Motor neuron (in vitro differentiated cells): Measurements from ENCODE around the gene USO1. TPM values are rescaled to one million over a fixed set of nuclear protein-coding genes. Genes with fewer than 3 reads are reported as not detected.
A peak's percentile ranks its signal among the peaks of the same experiment; 100 is the strongest.
"Not testable (repeated sequence)": the region's sequence is repeated elsewhere in the genome, so short reads cannot be mapped to it uniquely, and the experiment has no call there.

Experiments used
- ATAC-seq, 8 experiments: fragments of 200-7000 bp; cut with Tn5 transposase; replicated peaks in 6 of 8; 2 replicates each; pipeline ENCODE4 v1.8.0; 2021; ENCODE audit warnings: mild to moderate bottlenecking in 8 of 8, moderate library complexity in 8 of 8
- H3K27ac ChIP-seq, 2 donors: fragments of 250-450 bp; sonication (Bioruptor Pico); 2 replicates each; pipeline ENCODE4 v1.9.0; 2021; ENCODE audit warnings: antibody characterized with exemption in 2 of 2, mild to moderate bottlenecking in 2 of 2, moderate library complexity in 1 of 2
- H3K4me1 ChIP-seq, 2 donors: fragments of 250-450 bp; sonication (Bioruptor Pico); replicated peaks in 1 of 2; 2 replicates each; pipeline ENCODE4 v1.6.1; 2021; ENCODE audit warnings: antibody characterized with exemption in 2 of 2, mild to moderate bottlenecking in 2 of 2, moderate library complexity in 1 of 2
- H3K4me3 ChIP-seq, 5 donors: fragments of 250-450 bp; sonication (Bioruptor Pico); 2 replicates each; pipeline ENCODE4 v1.9.0; 2021; ENCODE audit warnings: antibody characterized with exemption in 5 of 5, mild to moderate bottlenecking in 5 of 5, moderate library complexity in 4 of 5
- WGBS, 10 experiments: fragments of 450-650 bp; shearing (Covaris generic); methylation state at CpG; one replicate each; pipeline ENCODE4 v1.0.0; 2022; 5-methylcytosine and 5-hydroxymethylcytosine counted together
- in situ Hi-C, 9 experiments: fragments of 400-800 bp; cut with MboI; loops; one replicate each; pipeline ENCODE4 v1.15.0; 2021; ENCODE audit warnings: low sequenced_read_pairs in 9 of 9, low pct_unique_long_range_greater_than_20kb in 2 of 9; ENCODE audit not compliant: unreplicated experiment in 9 of 9
- total RNA-seq, 8 experiments: library from RNA; unstranded; fragments of 300-600 nt; gene quantifications; 2 replicates each; pipeline versions ENCODE4 v1.2.3 to v1.2.4, GENCODE V29; 2022

USO1 gene
- total RNA-seq, 8 experiments from 2014 or later, result 36.7 to 73.9 (median 61.8) TPM

DNA sequence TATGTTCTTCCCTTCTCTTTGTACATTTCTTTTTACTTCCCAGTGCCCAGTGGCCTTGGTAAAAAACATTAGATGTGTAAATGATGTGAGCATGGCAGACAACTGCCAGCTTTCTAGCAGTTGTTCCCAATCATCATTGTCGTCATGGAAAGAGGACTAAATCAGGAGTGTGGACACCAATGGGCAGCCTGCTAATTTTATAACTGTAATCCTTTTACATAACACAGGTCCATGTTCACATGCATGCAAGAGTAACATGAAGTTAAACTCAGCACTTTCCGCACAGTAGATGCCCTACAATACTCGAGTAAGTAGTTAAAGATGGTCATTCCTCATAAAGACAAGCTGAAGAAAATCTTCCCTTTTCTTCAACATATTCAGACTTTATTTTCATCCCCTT lies 27.8 kb upstream of the USO1 start:
- no peak for ATAC-seq
- H3K27ac ChIP-seq, result no peak overlapping the region

DNA sequence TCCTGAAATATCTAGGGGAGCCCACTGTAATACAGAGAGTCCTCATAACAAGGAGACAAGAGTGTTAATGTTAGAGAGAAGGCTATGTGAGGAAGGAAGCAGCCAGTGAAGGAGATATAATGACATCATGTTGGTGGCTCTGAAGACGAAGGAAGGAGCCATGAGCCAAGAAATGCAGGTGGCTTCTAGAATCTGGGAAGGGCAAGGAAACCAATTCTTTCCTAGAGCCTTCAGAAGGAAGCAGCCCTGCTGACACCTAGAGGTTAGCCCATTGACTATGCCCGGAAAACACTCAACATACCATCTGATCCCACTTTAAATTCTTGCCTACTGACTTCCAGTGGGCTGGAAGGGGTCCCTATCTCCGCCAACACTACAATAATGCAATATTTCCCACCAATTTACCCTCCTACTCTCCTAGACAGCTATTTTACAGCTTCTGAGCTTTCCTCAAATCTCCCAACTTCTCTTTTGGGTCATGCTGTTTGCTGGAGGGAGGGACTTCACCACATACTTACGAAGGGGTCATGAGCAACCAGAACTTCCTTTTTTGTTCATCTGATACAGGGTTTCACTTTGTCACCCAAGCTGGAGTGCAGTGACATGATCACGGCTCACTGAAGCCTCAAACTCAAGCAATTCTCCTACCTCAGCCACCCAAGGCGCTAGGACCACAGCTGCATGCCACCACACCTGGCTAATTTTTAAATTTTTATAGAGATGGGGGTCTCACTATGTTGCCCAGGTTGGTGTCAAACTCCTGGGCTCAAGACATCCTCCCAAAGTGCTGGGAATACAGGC lies 26.0 kb upstream of the USO1 start:
- WGBS, 10 experiments, result 50 to 100% (median 93%) methylated on average over 1 to 6 of the region's 6 CpGs
- H3K4me1 ChIP-seq, result no peaks in the 10 kb centered on the region
- in situ Hi-C loops, result no loop called here
- H3K4me3 ChIP-seq, result no peak overlapping the region
- no peak overlapping the region for H3K27ac ChIP-seq
- ATAC-seq, result no peak

More for the DNA sequence above, 27.8 kb upstream of the USO1 start:
- H3K4me3 ChIP-seq, result no peak overlapping the region
- no peaks in the 10 kb centered on the region for H3K4me1 ChIP-seq
- 52 to 100% (median 96%) methylated on average over 1 to 3 of the region's 3 CpGs for WGBS, 10 experiments
- in situ Hi-C loops, result no loop called here

DNA sequence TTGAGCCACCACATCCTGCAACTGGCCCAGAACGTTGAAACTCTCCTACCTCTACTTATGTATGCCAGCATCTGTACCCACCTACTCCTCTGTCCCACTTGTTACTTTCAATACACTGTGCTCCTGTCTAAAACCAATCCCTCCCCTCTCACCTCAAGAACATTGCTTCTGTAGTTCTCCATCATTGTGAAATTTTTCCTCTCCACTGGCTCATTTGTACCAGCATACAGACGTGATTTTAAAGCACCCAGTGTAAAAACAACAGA lies 25.5 kb upstream of the USO1 start:
- Histone ChIP-seq H3K27ac (no peak overlapping the region), H3K4me3 (no peak overlapping the region), H3K4me1 (no peaks in the 10 kb centered on the region)
- whole genome bisulfite sequencing, 10 experiments, result 67 to 100% (median 86%) methylated on average over 1 to 2 of the region's 2 CpGs; no CpG with 5 or more reads in 2 of the 10 experiments
- in situ Hi-C loops, result no loop called here
- no peak for ATAC-seq

DNA sequence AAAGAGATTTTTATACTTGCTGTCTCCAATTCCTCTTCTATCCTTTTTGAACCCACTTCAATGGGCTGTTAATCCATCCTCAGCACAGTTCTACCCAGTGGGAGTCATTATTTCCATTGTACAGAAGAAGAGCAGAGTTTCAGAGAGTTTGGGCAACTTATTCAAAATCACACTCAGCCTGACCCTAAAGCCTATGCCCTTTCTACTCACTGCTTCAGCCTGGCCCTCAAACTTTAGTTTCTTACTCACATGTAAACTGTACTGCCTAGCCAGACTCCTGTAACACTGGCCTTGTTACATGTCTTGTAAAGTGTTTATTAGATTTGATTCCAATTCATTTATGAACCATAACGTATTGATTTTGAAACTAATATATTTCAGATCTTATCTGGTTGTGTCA lies 25.1 kb upstream of the USO1 start:
- no peak overlapping the region for H3K27ac ChIP-seq
- in situ Hi-C loops, result no loop called here
- no peak for ATAC-seq
- H3K4me1 ChIP-seq, result no peaks in the 10 kb centered on the region
- no peak overlapping the region for H3K4me3 ChIP-seq
- 0 to 56% (median 0%) methylated on average over 1 of the region's 1 CpG; no CpG with 5 or more reads in 2 of the 10 experiments for WGBS, 10 experiments

DNA sequence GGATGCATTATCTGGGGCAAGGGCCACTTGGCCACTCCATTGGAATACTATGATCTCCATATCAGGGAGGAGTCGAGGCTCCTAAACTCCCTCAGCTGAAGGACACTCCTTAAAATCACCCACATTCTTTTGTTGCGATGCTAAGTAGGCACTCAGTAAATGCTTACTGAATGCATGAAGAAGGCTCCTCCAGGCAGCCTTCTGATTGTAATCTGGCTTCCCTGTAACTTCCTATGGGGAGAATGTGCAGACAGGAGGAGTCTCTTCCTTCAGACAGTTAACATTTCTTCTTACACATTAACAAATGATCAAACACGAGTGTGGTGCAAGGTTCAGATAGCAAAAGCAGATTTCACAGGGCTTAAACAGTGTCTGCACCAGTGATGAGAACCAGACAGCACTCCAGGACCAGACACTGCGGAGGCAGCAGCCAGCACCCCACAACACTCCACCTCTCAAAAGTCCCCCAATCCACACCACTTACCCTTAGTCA lies 21.4 kb upstream of the USO1 start:
- peaks cover 0 to 6% of the 10 kb centered on the region in 2 donors for H3K4me1 ChIP-seq
- in situ Hi-C loops, result no loop called here
- ATAC-seq, result peak in 1 of 8 experiments; percentile 64
- 0 to 100% (median 50%) methylated on average over 1 to 3 of the region's 4 CpGs; no CpG with 5 or more reads in 3 of the 10 experiments for WGBS, 10 experiments
- H3K4me3 ChIP-seq, result no peak overlapping the region
- H3K27ac ChIP-seq, result no peak overlapping the region

DNA sequence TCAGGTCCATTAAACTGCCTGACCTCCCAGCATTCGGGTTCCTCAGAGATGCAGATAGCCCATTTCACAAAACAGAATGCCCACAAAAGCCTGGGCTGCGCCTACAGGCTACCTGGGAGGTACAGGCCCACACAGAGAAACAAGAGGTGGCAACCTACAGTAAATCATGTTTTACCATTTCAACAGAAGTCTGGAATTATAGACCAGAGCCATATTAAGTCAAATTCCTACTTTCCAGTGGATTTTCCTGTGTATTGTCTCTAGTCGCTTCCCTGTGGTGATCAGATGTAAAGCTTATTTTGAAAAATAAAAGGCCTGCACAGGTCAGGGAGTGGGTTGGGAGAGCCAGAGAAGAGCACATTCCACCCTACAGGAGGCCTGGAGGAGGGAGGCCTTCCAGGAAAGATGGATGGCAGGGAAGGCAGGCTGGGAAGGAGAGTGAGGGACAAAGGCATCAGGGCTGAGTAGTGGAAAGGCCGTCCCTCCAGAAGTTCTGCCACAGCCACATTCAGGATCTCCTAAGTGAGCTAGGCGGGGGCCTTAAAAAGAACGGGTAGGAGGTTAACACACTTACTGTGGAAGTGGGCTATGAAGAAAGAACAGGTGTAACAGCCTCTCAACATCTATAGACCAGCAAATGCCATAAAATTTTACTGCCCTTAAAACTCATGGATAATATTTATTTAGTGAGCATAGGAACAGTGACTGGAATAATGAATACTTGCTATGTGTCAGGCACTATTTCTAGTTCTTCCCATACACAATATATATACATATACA lies 19.0 kb upstream of the USO1 start:
- H3K4me1 ChIP-seq, result peaks cover 0 to 9% of the 10 kb centered on the region in 2 donors
- peak in 3 of 8 experiments; percentile 59 to 77 (median 63) for ATAC-seq
- no peak overlapping the region for H3K4me3 ChIP-seq
- H3K27ac ChIP-seq, result peak overlapping the region in 1 of 2 donors; percentile 47
- in situ Hi-C loops, result no loop called here
- 25 to 100% (median 67%) methylated on average over 1 to 6 of the region's 6 CpGs; no CpG with 5 or more reads in 1 of the 10 experiments for WGBS, 10 experiments

DNA sequence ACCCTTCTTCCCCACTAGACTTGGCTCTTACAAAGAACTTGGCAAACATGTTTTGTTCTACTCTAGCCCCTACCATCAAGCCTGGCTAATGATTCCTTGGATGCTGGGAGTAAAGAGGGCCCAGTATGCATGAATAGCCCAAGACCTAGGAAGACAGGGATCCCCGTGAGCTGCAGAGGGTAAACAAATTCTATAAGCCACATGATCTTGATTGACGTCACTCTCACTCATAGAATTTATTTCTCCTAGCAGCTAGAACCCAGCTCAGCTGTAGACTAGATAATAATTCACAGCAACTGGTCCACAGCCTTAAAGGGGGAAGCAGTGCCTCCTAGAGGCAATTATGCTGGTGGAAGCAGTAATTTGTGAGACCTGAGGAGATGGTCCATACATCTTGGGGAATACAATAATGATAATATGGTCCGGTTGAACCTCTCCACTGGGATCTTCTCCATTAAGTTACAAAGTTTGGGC lies 16.1 kb upstream of the USO1 start:
- peaks cover 0 to 9% of the 10 kb centered on the region in 2 donors for H3K4me1 ChIP-seq
- no peak overlapping the region for H3K4me3 ChIP-seq
- no peak overlapping the region for H3K27ac ChIP-seq
- WGBS, 10 experiments, result 74 to 100% (median 80%) methylated on average over 1 to 3 of the region's 3 CpGs; no CpG with 5 or more reads in 4 of the 10 experiments
- in situ Hi-C loops, result no loop called here
- ATAC-seq, result peak in 1 of 8 experiments; percentile 44

DNA sequence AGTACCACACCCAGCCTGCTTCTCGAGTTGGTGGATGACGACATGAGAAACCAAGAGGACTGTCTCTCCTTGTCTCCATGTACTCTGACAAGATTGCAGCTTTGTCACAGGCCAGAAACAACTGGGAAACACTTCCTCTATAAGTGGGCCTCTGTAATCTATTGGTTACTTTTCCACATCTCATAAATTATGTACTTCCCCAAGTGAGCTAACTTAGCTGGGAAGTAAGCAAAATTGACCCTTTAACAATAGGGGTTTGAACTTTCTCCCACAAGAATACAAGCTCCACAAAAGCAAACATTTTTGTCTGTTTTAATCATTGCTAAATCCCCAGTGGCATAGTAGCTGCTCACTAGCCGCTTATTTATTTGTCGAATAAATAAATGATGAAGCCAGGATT lies 14.1 kb upstream of the USO1 start:
- H3K27ac ChIP-seq, result no peak overlapping the region
- peak in 3 of 8 experiments; percentile 51 to 72 (median 52) for ATAC-seq
- H3K4me1 ChIP-seq, result peaks cover 0 to 8% of the 10 kb centered on the region in 2 donors
- 67 to 100% (median 80%) methylated on average over 1 to 4 of the region's 4 CpGs; no CpG with 5 or more reads in 1 of the 10 experiments for WGBS, 10 experiments
- in situ Hi-C loops, result no loop called here
- H3K4me3 ChIP-seq, result no peak overlapping the region

DNA sequence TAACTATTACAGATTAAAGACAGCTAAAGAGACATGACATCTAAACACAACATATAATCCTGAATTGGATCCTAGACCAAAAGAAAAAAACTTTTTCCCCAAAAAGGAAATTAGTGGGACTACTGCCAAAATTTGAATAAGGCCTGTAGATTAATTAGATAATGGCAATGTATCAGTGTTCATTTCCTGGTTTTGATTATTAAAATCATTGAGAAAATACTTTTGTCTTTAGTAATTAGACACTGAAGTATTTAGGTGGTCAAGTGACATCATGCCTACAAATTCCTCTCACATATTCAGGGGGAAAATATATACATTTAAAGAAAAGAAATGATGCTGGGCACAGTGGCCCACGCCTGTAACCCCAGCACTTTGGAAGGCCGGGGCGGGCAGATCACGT lies 10.4 kb upstream of the USO1 start:
- 77 to 100% (median 87%) methylated on average over 1 to 4 of the region's 4 CpGs; no CpG with 5 or more reads in 2 of the 10 experiments for WGBS, 10 experiments
- H3K4me3 ChIP-seq, result no peak overlapping the region
- in situ Hi-C loops, result no loop called here
- H3K27ac ChIP-seq, result no peak overlapping the region
- no peak for ATAC-seq
- peaks cover 0 to 6% of the 10 kb centered on the region in 2 donors for H3K4me1 ChIP-seq

DNA sequence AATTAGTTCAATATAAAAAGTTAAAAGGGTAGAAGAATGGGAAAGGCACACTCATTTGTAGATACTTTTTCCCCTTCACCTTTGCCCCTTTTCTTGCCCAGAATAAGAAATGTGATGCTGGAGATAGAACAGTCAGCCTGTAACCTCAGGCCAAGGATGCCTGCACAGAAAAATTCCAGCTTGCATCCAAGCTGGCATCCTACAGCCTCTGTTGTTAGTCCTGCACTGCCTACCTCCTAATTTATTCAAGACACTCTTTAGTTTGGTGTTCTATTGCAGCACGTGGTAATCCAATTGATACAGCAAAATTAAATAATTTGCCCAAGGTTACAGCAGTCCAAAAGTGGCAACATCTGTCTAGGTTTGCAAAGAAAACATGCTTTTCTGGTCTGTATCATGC lies 9.7 kb upstream of the USO1 start:
- no peak overlapping the region for H3K4me3 ChIP-seq
- H3K4me1 ChIP-seq, result peaks cover 0 to 6% of the 10 kb centered on the region in 2 donors
- in situ Hi-C loops, result no loop called here
- ATAC-seq, result peak in 4 of 8 experiments; percentile 21 to 50 (median 30)
- no peak overlapping the region for H3K27ac ChIP-seq
- WGBS, 10 experiments, result 11 to 89% (median 50%) methylated on average over 1 of the region's 1 CpG; no CpG with 5 or more reads in 5 of the 10 experiments

DNA sequence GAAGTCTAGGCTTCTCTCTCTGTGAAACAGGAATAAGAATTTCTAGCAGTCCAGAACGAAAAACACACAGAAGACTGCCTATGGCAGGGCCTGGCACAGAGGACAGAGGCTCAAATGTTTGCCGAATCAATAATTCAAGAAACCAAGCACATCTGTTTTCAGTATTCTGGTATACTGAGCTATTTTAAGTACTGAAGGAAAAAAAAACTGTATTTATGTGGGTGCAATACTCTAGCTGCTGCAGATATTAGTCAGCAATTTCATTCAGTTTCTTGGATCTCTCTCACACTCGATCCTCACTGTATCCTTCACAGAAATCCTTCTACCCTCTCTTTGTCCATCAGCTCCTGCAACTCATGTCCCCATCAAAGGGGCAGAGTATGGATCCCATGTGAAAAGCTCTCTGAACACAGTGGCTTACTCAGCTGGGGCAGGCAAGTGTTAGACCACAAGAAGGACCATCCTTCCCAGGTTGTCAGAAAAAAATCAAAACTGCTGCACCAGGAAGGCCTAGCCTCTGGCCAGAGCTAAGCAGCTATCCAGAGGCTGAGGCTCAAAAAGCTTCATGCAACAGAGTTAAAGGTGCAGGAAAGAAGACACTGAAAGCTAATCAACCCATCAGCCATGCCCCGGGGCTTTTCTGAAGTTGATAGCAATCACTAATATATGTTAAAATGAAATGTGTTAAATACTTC lies 9.1 kb upstream of the USO1 start:
- peak; percentile 20 to 72 (median 40) for ATAC-seq
- in situ Hi-C loops, result no loop called here
- WGBS, 10 experiments, result 0 to 91% (median 50%) methylated on average over 1 to 4 of the region's 4 CpGs; no CpG with 5 or more reads in 1 of the 10 experiments
- Histone ChIP-seq H3K4me3 (no peak overlapping the region), H3K27ac (no peak overlapping the region), H3K4me1 (peaks cover 0 to 3% of the 10 kb centered on the region in 2 donors)

DNA sequence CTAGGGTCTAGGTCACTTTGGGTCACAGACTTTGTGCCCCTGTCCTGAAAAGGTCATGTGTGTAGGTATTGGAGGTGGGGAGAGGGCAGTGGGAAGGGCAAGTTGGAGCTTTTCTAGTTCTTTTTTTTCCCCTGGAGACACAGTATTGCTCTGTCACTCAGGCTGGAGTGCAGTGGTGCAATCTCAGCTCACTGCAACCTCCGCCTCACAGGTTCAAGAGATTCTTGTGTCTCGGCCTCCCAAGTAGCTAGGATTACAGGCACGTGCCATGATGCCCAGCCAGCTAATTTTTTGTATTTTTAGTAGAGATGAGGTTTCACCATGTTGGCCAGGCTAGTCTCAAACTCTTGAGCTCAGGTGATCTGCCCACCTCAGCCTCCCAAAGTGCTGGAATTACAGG lies 8.3 kb upstream of the USO1 start:
- H3K4me1 ChIP-seq, ATAC-seq, in situ Hi-C loops, H3K4me3 ChIP-seq, H3K27ac ChIP-seq: not testable (repeated sequence)
- 60 to 100% (median 91%) methylated on average over 1 to 3 of the region's 3 CpGs; no CpG with 5 or more reads in 4 of the 10 experiments for WGBS, 10 experiments
